ENCODE results near the gene EIF3D.
A peak's percentile ranks its signal among the peaks of the same experiment; 100 is the strongest.

Gene EIF3D

GRCh38 chr22:36528795-36529751 is at the start of gene EIF3D:
EIF3D (minus strand) TSS chr22:36529166; CDS start chr22:36526121, 3,045 bp downstream.
- DNase-seq, result peak; percentile 98

- no peak for DNase-seq
Observed at GRCh38 chr22:36578619-36579018, 49.7 kb upstream of the EIF3D start.

GRCh38 chr22:36577019-36577418 is 48.1 kb upstream of the EIF3D start:
- no peak for DNase-seq

- no peak for DNase-seq
Observed at GRCh38 chr22:36574728-36575127, 45.8 kb upstream of the EIF3D start.

- no peak for DNase-seq
Observed at GRCh38 chr22:36573815-36574363, 44.9 kb upstream of the EIF3D start.

- no peak for DNase-seq
Observed at GRCh38 chr22:36571991-36572390, 43.0 kb upstream of the EIF3D start.

GRCh38 chr22:36569999-36570398 is 41.0 kb upstream of the EIF3D start:
- DNase-seq, result peak; percentile 24

- DNase-seq, result no peak
Observed at GRCh38 chr22:36568846-36569245, 39.9 kb upstream of the EIF3D start.

- DNase-seq, result no peak
Observed at GRCh38 chr22:36566720-36567119, 37.8 kb upstream of the EIF3D start.

- DNase-seq, result no peak
Observed at GRCh38 chr22:36565686-36566085, 36.7 kb upstream of the EIF3D start.

- DNase-seq, result no peak
Observed at GRCh38 chr22:36565159-36565507, 36.2 kb upstream of the EIF3D start.

GRCh38 chr22:36564422-36565158 is 35.6 kb upstream of the EIF3D start:
- no peak for DNase-seq

- no peak for DNase-seq
Observed at GRCh38 chr22:36563898-36564297, 34.9 kb upstream of the EIF3D start.

- DNase-seq, result no peak
Observed at GRCh38 chr22:36563444-36563843, 34.5 kb upstream of the EIF3D start.

- DNase-seq, result no peak
Observed at GRCh38 chr22:36563001-36563400, 34.0 kb upstream of the EIF3D start.

- DNase-seq, result no peak
Observed at GRCh38 chr22:36562261-36562835, 33.4 kb upstream of the EIF3D start.

GRCh38 chr22:36561291-36561811 is 32.4 kb upstream of the EIF3D start:
- DNase-seq, result no peak

- no peak for DNase-seq
Observed at GRCh38 chr22:36560001-36560400, 31.0 kb upstream of the EIF3D start.

GRCh38 chr22:36554098-36554497 is 25.1 kb upstream of the EIF3D start:
- no peak for DNase-seq

GRCh38 chr22:36552289-36552688 is 23.3 kb upstream of the EIF3D start:
- DNase-seq, result no peak

GRCh38 chr22:36550701-36551495 is 21.9 kb upstream of the EIF3D start:
- peak; percentile 26 for DNase-seq

- no peak for DNase-seq
Observed at GRCh38 chr22:36549033-36549432, 20.1 kb upstream of the EIF3D start.
